ENCODE data around the gene NEDD4L. TPM values are rescaled to one million over a fixed set of nuclear protein-coding genes. Genes with fewer than 3 reads are reported as not detected.

NEDD4L gene
- total and polyA plus RNA-seq, 10 of the 15 experiments (the other 5 are each of a cell fraction or from before 2014, with no cell fraction given), result 7.4 to 24.0 (median 17.7) TPM

- H3K4me3 ChIP-seq, result no peak overlapping the region
- 4% methylated on average over 4 of the region's 4 CpGs for WGBS (ENCODE audit: insufficient coverage, insufficient replicate concordance, low lambda C conversion rate, missing lambda C conversion rate)
- POLR2A ChIA-PET, result interaction anchor here (1.0 to 1.6 kb wide), 3 partner anchors 11 to 20 kb away, joined by 3 to 8 read pairs (median 5); no protein-coding TSS in a partner anchor
- no peak overlapping the region for H2AFZ ChIP-seq (ENCODE audit: control insufficient read depth, low read depth, low read length)
- CTCF ChIA-PET, result interaction anchor here (1.0 to 2.2 kb wide), 4 partner anchors 10 to 33 kb away, joined by 3 to 12 read pairs (median 4); no protein-coding TSS in a partner anchor
- H3K36me3 ChIP-seq (ENCODE audit: control insufficient read depth in 2 of 2, insufficient read depth in 2 of 2, low read length in 1 of 2), result no peaks in the 10 kb centered on the region; a peak in 1 of 4 replicates
- H4K20me1 ChIP-seq (ENCODE audit: control insufficient read depth, insufficient read depth), result no peaks in the 10 kb centered on the region
- no peak overlapping the region for H3K9ac ChIP-seq (ENCODE audit: control insufficient read depth, insufficient read depth, low read length)
- H3K27ac ChIP-seq (ENCODE audit: control insufficient read depth, insufficient read depth), result no peak overlapping the region
- FAIRE-seq (no peak), DNase-seq (ENCODE audit: low read depth, low spot score) (no peak), ATAC-seq (peak; percentile 52)
- no peaks in the 10 kb centered on the region for H3K79me2 ChIP-seq (ENCODE audit: control insufficient read depth, insufficient read depth, low read length)
- RAD21 ChIA-PET (ENCODE audit: unreplicated experiment), result interaction anchor here (0.7 to 1.8 kb wide), 7 partner anchors 9 to 113 kb away, joined by 3 to 6 read pairs (median 4); no protein-coding TSS in a partner anchor
- no peak overlapping the region for H3K4me2 ChIP-seq (ENCODE audit: control insufficient read depth, insufficient read depth)
- no peaks in the 10 kb centered on the region for H3K27me3 ChIP-seq (replicated peaks in 1 of 2; ENCODE audit: control insufficient read depth in 2 of 2, insufficient read depth in 2 of 2, low read length in 1 of 2)
- BruUV-seq (replicated peaks), result no TSS peak
- TF ChIP-seq EED (IDR thresholded peaks at IDR 0.05; ENCODE audit: low read depth) (0 out of 2 replicates have a peak, but pooled peaks have one; percentile 20), IKZF2 (IDR thresholded peaks at IDR 0.05) (0 out of 4 replicates have a peak, but pooled peaks of 1 of the 2 experiments have one; percentile 26), NR2F1 (conservative IDR thresholded peaks at IDR 0.05) (0 out of 2 replicates have a peak, but pooled peaks have one; percentile 12), IKZF1 (conservative IDR thresholded peaks at IDR 0.05) (peak; percentile 13; the same call in 1 of the 2 replicates), MTA2 (IDR thresholded peaks at IDR 0.05; ENCODE audit: low read depth) (0 out of 2 replicates have a peak, but pooled peaks have one; percentile 25), KAT2A (conservative IDR thresholded peaks at IDR 0.05; ENCODE audit: control insufficient read depth, low read depth, low read length) (no peak), MEF2B (IDR thresholded peaks at IDR 0.05; ENCODE audit: partially characterized antibody, poor library complexity, severe bottlenecking) (peak; percentile 26), EP300 (IDR thresholded peaks at IDR 0.05; ENCODE audit: borderline replicate concordance in 1 of 2, control insufficient read depth in 1 of 2, low read depth in 2 of 2, low read length in 2 of 2) (no peak), CHD1 (IDR thresholded peaks at IDR 0.05; ENCODE audit: low read depth, low read length) (no peak), ATF7 (IDR thresholded peaks at IDR 0.05; ENCODE audit: low read depth) (0 out of 2 replicates have a peak, but pooled peaks have one; percentile 28), MXI1 (IDR thresholded peaks at IDR 0.05; ENCODE audit: low read depth, low read length) (no peak), ZBED1 (IDR thresholded peaks at IDR 0.05; ENCODE audit: borderline replicate concordance) (peak; percentile 98; the same call in 1 of the 2 replicates), LARP7 (IDR thresholded peaks at IDR 0.05) (no peak), DPF2 (IDR thresholded peaks at IDR 0.05) (0 out of 2 replicates have a peak, but pooled peaks have one; percentile 15)
- peaks cover 3% of the 10 kb centered on the region; the same call in 1 of the 2 replicates for H3K4me1 ChIP-seq (ENCODE audit: control insufficient read depth, insufficient read depth, low read length)
- H3K9me3 ChIP-seq (replicated peaks; ENCODE audit: control insufficient read depth, insufficient read depth, low read length), result no peaks in the 10 kb centered on the region; the same call in 2 of the 3 replicates
- SMC1A ChIA-PET (ENCODE audit: uncharacterized antibody, unreplicated experiment), result interaction anchor here (1.0 to 2.9 kb wide), 5 partner anchors 9 to 21 kb away, joined by 3 to 31 read pairs (median 7); no protein-coding TSS in a partner anchor
- intact Hi-C loops (cut with micrococcal nuclease; ENCODE audit: unreplicated experiment), result no loop called here
- in situ Hi-C loops (cut with MboI), result no loop called here
Measured at GRCh38 chr18:58208207-58208932, 164.3 kb downstream of the NEDD4L start.
